ENCODE results near the gene NMT1. TPM values are rescaled to one million over a fixed set of nuclear protein-coding genes. Genes with fewer than 3 reads are reported as not detected.

Gene NMT1
- total RNA-seq, 1 experiment from 2014 or later = 132 TPM

DNA sequence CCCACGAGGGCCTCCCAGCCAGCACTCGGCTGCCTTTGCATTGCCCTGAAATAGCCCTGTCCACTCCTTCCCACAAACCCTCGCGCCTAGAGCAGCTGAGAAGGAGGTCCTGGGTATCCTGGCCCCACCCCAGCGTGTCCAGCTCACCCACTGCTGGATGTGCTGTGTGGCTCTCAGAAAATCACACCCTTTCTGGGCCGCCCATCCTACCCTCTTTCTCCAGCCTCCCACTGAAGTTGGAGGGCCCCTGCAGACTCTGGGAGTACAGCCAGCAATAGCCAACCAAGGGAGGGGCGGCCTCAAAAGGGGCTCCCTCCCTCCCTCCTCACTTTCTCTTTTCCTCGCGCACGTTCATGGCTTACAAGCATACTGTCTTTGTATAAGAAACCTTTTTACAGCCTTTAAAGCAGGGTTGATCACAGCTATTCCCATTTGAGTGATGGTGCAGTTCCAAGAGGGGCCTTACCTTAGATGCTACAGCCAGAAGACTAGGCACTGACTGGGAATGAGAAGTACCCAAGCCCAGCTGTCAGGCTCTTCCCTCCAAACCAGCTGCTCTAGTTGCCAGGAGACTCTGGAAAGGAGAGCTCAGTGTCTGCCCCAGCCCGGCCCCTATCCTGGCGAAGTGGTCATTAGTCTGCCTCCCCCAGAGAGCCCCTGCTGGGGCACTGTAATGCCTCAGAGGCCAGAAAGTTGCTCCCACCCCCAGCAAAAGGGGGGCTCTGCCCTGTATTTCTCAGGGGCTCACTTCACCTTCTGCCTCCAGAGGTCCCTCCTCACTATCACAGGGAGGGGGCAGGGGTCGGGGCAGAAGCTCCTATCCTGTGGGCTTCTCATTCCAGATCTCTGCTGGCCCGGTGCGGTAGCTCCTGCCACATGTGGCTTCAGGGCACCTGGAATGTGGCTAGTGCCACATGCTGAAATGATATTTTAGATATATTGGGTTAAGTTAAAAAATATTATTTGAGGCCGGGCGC lies 47.8 kb upstream of the NMT1 start:
- H3K36me3 ChIP-seq (ENCODE audit: low read depth) = no peaks in the 10 kb centered on the region
- H3K4me2 ChIP-seq = no peak overlapping the region
- intact Hi-C loops (cut with micrococcal nuclease; ENCODE audit: unreplicated experiment) = no loop called here
- H3K4me1 ChIP-seq (replicated peaks; ENCODE audit: insufficient read depth) = no peaks in the 10 kb centered on the region; the same call in 1 of the 2 replicates
- H3K27ac ChIP-seq = no peak overlapping the region
- H3F3A ChIP-seq (ENCODE audit: insufficient read depth, low read depth) = peaks cover 11% of the 10 kb centered on the region
- BruUV-seq (replicated peaks) = no TSS peak
- no peak overlapping the region for H3K4me3 ChIP-seq
- TF ChIP-seq EZH2 (IDR thresholded peaks at IDR 0.05; ENCODE audit: low read depth) = no peak
- TF ChIP-seq, protein P1, sequence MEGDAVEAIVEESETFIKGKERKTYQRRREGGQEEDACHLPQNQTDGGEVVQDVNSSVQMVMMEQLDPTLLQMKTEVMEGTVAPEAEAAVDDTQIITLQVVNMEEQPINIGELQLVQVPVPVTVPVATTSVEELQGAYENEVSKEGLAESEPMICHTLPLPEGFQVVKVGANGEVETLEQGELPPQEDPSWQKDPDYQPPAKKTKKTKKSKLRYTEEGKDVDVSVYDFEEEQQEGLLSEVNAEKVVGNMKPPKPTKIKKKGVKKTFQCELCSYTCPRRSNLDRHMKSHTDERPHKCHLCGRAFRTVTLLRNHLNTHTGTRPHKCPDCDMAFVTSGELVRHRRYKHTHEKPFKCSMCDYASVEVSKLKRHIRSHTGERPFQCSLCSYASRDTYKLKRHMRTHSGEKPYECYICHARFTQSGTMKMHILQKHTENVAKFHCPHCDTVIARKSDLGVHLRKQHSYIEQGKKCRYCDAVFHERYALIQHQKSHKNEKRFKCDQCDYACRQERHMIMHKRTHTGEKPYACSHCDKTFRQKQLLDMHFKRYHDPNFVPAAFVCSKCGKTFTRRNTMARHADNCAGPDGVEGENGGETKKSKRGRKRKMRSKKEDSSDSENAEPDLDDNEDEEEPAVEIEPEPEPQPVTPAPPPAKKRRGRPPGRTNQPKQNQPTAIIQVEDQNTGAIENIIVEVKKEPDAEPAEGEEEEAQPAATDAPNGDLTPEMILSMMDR (conservative IDR thresholded peaks at IDR 0.05) = no peak
- H3K9me3 ChIP-seq (ENCODE audit: insufficient read depth, low read depth) = no peaks in the 10 kb centered on the region
- POLR2A ChIA-PET (ENCODE audit: unreplicated experiment) = no interaction called here
- H2AFZ ChIP-seq = no peak overlapping the region
- no peaks in the 10 kb centered on the region for H3K79me2 ChIP-seq (ENCODE audit: low read depth)
- CTCF ChIA-PET = no interaction called here
- no peaks in the 10 kb centered on the region for H3K9me2 ChIP-seq (ENCODE audit: insufficient read depth)
- DNase-seq = no peak
- H3K27me3 ChIP-seq (ENCODE audit: insufficient read depth, low read depth) = 0 out of 2 replicates have a peak, but pooled peaks cover under 1% of the 10 kb centered on the region
- no peaks in the 10 kb centered on the region for H4K20me1 ChIP-seq (ENCODE audit: insufficient read depth)

DNA sequence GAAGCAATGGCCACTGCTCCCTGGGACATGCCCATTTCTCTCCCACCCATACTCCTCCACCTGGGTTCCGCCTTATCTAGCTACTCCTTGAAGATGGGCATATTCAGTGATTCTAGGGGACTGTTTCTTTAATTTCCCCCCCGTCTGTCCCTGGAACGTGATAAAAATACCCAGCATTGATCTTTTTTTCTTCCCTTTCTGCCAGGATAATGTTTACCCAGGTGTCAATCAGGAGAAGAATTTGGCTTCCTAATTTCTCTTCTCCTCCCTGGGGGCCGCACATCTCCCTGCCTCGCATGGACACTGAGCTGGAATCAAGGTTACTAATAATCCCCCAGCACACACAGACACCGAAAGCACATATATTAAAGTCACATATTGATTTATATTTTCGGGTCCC lies 44.9 kb upstream of the NMT1 start:
- no peaks in the 10 kb centered on the region for H3K9me2 ChIP-seq (ENCODE audit: insufficient read depth)
- H3K4me3 ChIP-seq = no peak overlapping the region
- H3K9me3 ChIP-seq (ENCODE audit: insufficient read depth, low read depth) = no peaks in the 10 kb centered on the region
- H2AFZ ChIP-seq = no peak overlapping the region
- no peaks in the 10 kb centered on the region for H3K36me3 ChIP-seq (ENCODE audit: low read depth)
- peaks cover 11% of the 10 kb centered on the region; the same call in 1 of the 2 replicates for H3F3A ChIP-seq (ENCODE audit: insufficient read depth, low read depth)
- POLR2A ChIA-PET (ENCODE audit: unreplicated experiment) = no interaction called here
- no peaks in the 10 kb centered on the region; the same call in 1 of the 2 replicates for H4K20me1 ChIP-seq (ENCODE audit: insufficient read depth)
- TF ChIP-seq, protein P1 (conservative IDR thresholded peaks at IDR 0.05) = no peak
- TF ChIP-seq EZH2 (IDR thresholded peaks at IDR 0.05; ENCODE audit: low read depth) = no peak
- no peak for DNase-seq
- CTCF ChIA-PET = no interaction called here
- H3K27me3 ChIP-seq (ENCODE audit: insufficient read depth, low read depth) = 0 out of 2 replicates have a peak, but pooled peaks cover 4% of the 10 kb centered on the region
- H3K4me1 ChIP-seq (replicated peaks; ENCODE audit: insufficient read depth) = no peaks in the 10 kb centered on the region; the same call in 1 of the 2 replicates
- BruUV-seq (replicated peaks) = no TSS peak
- H3K27ac ChIP-seq = no peak overlapping the region
- no peaks in the 10 kb centered on the region for H3K79me2 ChIP-seq (ENCODE audit: low read depth)
- H3K4me2 ChIP-seq = no peak overlapping the region
- intact Hi-C loops (cut with micrococcal nuclease; ENCODE audit: unreplicated experiment) = loop anchor here (5.0 kb wide), 1 partner anchor 74 kb away; no protein-coding TSS in a partner anchor

DNA sequence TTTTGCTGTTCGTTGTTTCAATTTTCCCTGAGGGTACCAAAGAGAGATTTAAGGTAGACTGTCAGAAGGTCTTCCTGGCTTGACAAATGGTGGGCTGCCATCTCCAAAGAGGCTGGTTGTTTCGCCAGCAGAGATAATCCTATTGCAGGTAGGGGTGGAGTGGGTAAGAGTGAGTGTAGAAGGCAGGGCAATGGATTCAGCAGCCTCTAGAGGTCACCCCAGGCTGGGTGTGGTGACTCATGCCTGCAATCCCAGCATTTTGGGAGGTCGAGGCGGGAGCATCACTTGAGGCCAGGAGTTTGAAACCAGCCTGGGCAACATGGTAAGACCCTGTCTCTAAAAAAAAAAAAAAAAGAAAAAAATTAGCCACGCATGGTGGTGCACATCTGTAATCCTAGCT lies 44.3 kb upstream of the NMT1 start:
- Histone ChIP-seq H3K4me1 (replicated peaks; ENCODE audit: insufficient read depth) (peaks cover 4% of the 10 kb centered on the region), H3K9me2 (ENCODE audit: insufficient read depth) (no peaks in the 10 kb centered on the region), H3K27ac (no peak overlapping the region), H3K36me3 (ENCODE audit: low read depth) (no peaks in the 10 kb centered on the region), H2AFZ (no peak overlapping the region), H3K4me2 (no peak overlapping the region), H4K20me1 (ENCODE audit: insufficient read depth) (no peaks in the 10 kb centered on the region; the same call in 1 of the 2 replicates), H3F3A (ENCODE audit: insufficient read depth, low read depth) (peaks cover 11% of the 10 kb centered on the region; the same call in 1 of the 2 replicates), H3K27me3 (ENCODE audit: insufficient read depth, low read depth) (0 out of 2 replicates have a peak, but pooled peaks cover 4% of the 10 kb centered on the region), H3K9me3 (ENCODE audit: insufficient read depth, low read depth) (no peaks in the 10 kb centered on the region), H3K79me2 (ENCODE audit: low read depth) (no peaks in the 10 kb centered on the region), H3K4me3 (no peak overlapping the region)
- BruUV-seq (replicated peaks) = no TSS peak
- CTCF ChIA-PET = no interaction called here
- peak in 1 of 2 experiments; percentile 11 for DNase-seq
- intact Hi-C loops (cut with micrococcal nuclease; ENCODE audit: unreplicated experiment) = loop anchor here (5.0 kb wide), 1 partner anchor 75 kb away; no protein-coding TSS in a partner anchor
- POLR2A ChIA-PET (ENCODE audit: unreplicated experiment) = no interaction called here
- TF ChIP-seq EZH2 (IDR thresholded peaks at IDR 0.05; ENCODE audit: low read depth) = no peak
- TF ChIP-seq, protein P1 (conservative IDR thresholded peaks at IDR 0.05) = no peak; the same call in 1 of the 2 replicates
